Testis (tissue), 3 donors: ENCODE data around the gene GOLGA6D. TPM values are rescaled to one million over a fixed set of nuclear protein-coding genes. Genes with fewer than 3 reads are reported as not detected.
"Not testable (repeated sequence)": the region's sequence is repeated elsewhere in the genome, so short reads cannot be mapped to it uniquely, and the experiment has no call there.

ENCODE experiments used
- DNase-seq: peaks from one replicate; pipeline ENCODE4 v3.0.0-alpha.2; 2019
- H3K27ac ChIP-seq, 2 donors: fragments of 200-600 bp; sonication (generic); one replicate each; pipeline ENCODE4 v1.5.1; 2019
- H3K27me3 ChIP-seq: fragments of 200-600 bp; sonication (generic); one replicate; pipeline ENCODE4 v1.5.1; 2019
- H3K36me3 ChIP-seq: fragments of 200-600 bp; sonication (generic); one replicate; pipeline ENCODE4 v1.5.1; 2017; ENCODE audit warnings: low read depth; ENCODE audit errors: missing control alignments
- H3K4me1 ChIP-seq: fragments of 200-600 bp; sonication (generic); one replicate; pipeline ENCODE4 v1.5.1; 2019
- H3K4me3 ChIP-seq, 2 donors: fragments of 200-600 bp; sonication (generic); one replicate each; pipeline ENCODE4 v1.5.1; 2017 to 2019
- H3K9me3 ChIP-seq: fragments of 200-600 bp; sonication (generic); one replicate; pipeline ENCODE4 v1.5.1; 2017
- CTCF ChIP-seq, 3 experiments: fragments of 450-650 bp in 2 of 3; fragments of 200-600 bp in 1 of 3; sonication (generic) in 1 of 3; IDR thresholded peaks; one replicate each; pipeline ENCODE4 v1.5.1; 2016 to 2019; ENCODE audit warnings: antibody characterized with exemption in 3 of 3, mild to moderate bottlenecking in 2 of 3, moderate library complexity in 1 of 3
- WGBS, 2 donors: methylation state at CpG; one replicate each; pipeline ENCODE4 v1.1.5; 2018; 5-methylcytosine and 5-hydroxymethylcytosine counted together
- intact Hi-C: fragments of 100-400 bp; cut with DNase I; formaldehyde crosslinking; loops from one replicate; pipeline ENCODE4 v1.15.1; 2023; ENCODE audit warnings: low total_unique reads
- polyA plus RNA-seq: library from polyadenylated mRNA; stranded (reverse); fragments of 350-450 nt; fragmentation: Illumina TruSeq; extraction: RNeasy Lipid Tissue Mini Kit (QIAGEN cat#74804); gene quantifications from one replicate; pipeline ENCODE4 v1.2.3, GENCODE V29; 2014; ENCODE audit warnings: low read depth, low replicate concordance; ENCODE audit not compliant: insufficient read depth
- total RNA-seq, 2 donors: library from RNA; depleted of rRNA; stranded (reverse); fragments of >200 nt; gene quantifications; one replicate each; pipeline ENCODE4 v1.2.3, GENCODE V29; 2016

GOLGA6D gene
- total and polyA plus RNA-seq, 3 donors from 2014 or later = 13.1 to 29.8 (median 13.3) TPM

- H3K27me3 ChIP-seq, H3K4me1 ChIP-seq, H3K27ac ChIP-seq, intact Hi-C loops, H3K36me3 ChIP-seq, H3K4me3 ChIP-seq, H3K9me3 ChIP-seq: not testable (repeated sequence)
- DNase-seq = peak; percentile 92
- TF ChIP-seq CTCF (IDR thresholded peaks at IDR 0.05) = peak; percentile 19 to 46 (median 26)
- 77 to 82% methylated on average over 4 to 5 of the region's 5 CpGs for WGBS, 2 donors
Measured at GRCh38 chr15:75274509-75275107, 8.0 kb upstream of the GOLGA6D start.

- intact Hi-C loops, H3K27me3 ChIP-seq, H3K27ac ChIP-seq, H3K36me3 ChIP-seq, H3K9me3 ChIP-seq, DNase-seq, H3K4me3 ChIP-seq, H3K4me1 ChIP-seq: not testable (repeated sequence)
- 77 to 78% methylated on average over 3 of the region's 3 CpGs for WGBS, 2 donors
Measured at GRCh38 chr15:75275617-75276016, 7.0 kb upstream of the GOLGA6D start.

GRCh38 chr15:75278497-75278896 lies 4.1 kb upstream of the GOLGA6D start:
- H3K4me1 ChIP-seq, H3K36me3 ChIP-seq, H3K27me3 ChIP-seq, H3K9me3 ChIP-seq, H3K27ac ChIP-seq, intact Hi-C loops, DNase-seq, H3K4me3 ChIP-seq: not testable (repeated sequence)
- 67% methylated on average over 1 of the region's 1 CpG for WGBS, 2 donors

GRCh38 chr15:75284152-75284551 lies 1.5 kb downstream of the GOLGA6D start:
- H3K9me3 ChIP-seq, H3K27ac ChIP-seq, H3K27me3 ChIP-seq, H3K4me1 ChIP-seq, H3K36me3 ChIP-seq, DNase-seq, intact Hi-C loops, H3K4me3 ChIP-seq: not testable (repeated sequence)
- WGBS, 2 donors = no CpG with 5 or more reads among the region's 3 CpGs

GRCh38 chr15:75293660-75294059 lies 11.0 kb downstream of the GOLGA6D start:
- H3K27ac ChIP-seq, H3K9me3 ChIP-seq, H3K4me3 ChIP-seq, H3K4me1 ChIP-seq, H3K36me3 ChIP-seq, DNase-seq, intact Hi-C loops, H3K27me3 ChIP-seq: not testable (repeated sequence)
- no CpG with 5 or more reads among the region's 18 CpGs for WGBS, 2 donors

- H3K4me1 ChIP-seq, H3K9me3 ChIP-seq, H3K27me3 ChIP-seq, H3K36me3 ChIP-seq, intact Hi-C loops, DNase-seq, H3K4me3 ChIP-seq, H3K27ac ChIP-seq: not testable (repeated sequence)
- WGBS, 2 donors = 85 to 95% methylated on average over 4 to 9 of the region's 13 CpGs
Measured at GRCh38 chr15:75298541-75299310, 16.1 kb downstream of the GOLGA6D start.

- H3K36me3 ChIP-seq, H3K4me1 ChIP-seq, H3K9me3 ChIP-seq, H3K27ac ChIP-seq, H3K27me3 ChIP-seq, intact Hi-C loops, H3K4me3 ChIP-seq: not testable (repeated sequence)
- peak in 1 of 3 experiments; percentile 60 for TF ChIP-seq CTCF (IDR thresholded peaks at IDR 0.05)
- 20 to 33% methylated on average over 3 to 5 of the region's 6 CpGs for WGBS, 2 donors
- peak; percentile 75 for DNase-seq
Measured at GRCh38 chr15:75299311-75299688, 16.7 kb downstream of the GOLGA6D start.

GRCh38 chr15:75300026-75300425 lies 17.4 kb downstream of the GOLGA6D start:
- 50 to 51% methylated on average over 5 to 6 of the region's 6 CpGs for WGBS, 2 donors
- H3K27ac ChIP-seq, H3K9me3 ChIP-seq, H3K4me1 ChIP-seq, DNase-seq, H3K27me3 ChIP-seq, intact Hi-C loops, H3K4me3 ChIP-seq, H3K36me3 ChIP-seq: not testable (repeated sequence)
